Subcutaneous adipose tissue (tissue), 4 donors: ENCODE measurements around the gene UMODL1. TPM values are rescaled to one million over a fixed set of nuclear protein-coding genes. Genes with fewer than 3 reads are reported as not detected.

ENCODE experiments used
- total RNA-seq, 4 donors: library from RNA; depleted of rRNA; stranded (reverse); fragments of >200 nt; gene quantifications; one replicate each; pipeline ENCODE4 v1.1.0, GENCODE V29; 2016
- TF ChIP-seq, protein P1 (sequence below): fragments of 450-650 bp; IDR thresholded peaks from one replicate; pipeline ENCODE4 v1.5.1; 2016; ENCODE audit warnings: low read depth, mild to moderate bottlenecking, control low read depth, antibody characterized with exemption, moderate library complexity

The UMODL1 gene
- total RNA-seq, 4 donors from 2014 or later, result 0.17 to 0.19 TPM; not detected in 2

DNA sequence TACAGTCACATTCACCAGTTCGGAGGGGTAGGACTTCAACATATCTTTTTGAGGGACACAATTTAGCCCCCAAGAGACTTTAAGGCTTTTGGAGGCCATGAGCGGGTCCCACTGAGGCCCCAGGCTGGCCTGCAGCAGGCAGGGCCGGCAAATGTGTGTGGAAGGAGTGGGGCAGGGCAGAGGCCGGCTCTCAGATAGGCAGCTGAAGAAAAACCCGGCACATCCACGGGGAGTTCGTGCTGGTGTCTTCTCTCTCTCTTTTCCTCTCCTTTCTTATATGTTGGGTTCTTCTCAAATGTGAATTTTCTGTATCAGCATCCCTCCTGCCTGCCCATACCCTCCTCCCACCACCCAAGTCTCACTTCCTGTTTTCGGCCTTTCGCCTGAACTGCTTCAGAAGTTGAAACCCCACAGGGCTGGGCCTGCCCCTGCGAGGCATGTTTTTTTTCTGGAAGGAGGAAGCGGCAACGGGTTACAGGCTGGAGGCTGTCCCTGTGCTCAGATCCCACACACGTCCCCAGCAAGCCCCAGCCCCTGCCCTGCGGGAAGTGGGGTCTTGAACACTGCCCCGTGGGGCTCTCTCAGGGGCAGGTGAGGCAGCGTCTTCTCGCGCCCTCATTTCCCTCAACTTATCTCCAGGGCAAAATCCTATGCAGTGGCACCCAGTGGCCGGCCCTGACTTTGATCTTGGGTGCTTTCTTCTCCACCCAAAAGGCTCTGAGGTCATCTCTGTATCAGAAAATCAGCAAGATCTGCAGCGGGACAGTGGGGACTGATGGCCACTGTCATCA, 9.7 kb upstream of the UMODL1 start:
- TF ChIP-seq, protein P1, sequence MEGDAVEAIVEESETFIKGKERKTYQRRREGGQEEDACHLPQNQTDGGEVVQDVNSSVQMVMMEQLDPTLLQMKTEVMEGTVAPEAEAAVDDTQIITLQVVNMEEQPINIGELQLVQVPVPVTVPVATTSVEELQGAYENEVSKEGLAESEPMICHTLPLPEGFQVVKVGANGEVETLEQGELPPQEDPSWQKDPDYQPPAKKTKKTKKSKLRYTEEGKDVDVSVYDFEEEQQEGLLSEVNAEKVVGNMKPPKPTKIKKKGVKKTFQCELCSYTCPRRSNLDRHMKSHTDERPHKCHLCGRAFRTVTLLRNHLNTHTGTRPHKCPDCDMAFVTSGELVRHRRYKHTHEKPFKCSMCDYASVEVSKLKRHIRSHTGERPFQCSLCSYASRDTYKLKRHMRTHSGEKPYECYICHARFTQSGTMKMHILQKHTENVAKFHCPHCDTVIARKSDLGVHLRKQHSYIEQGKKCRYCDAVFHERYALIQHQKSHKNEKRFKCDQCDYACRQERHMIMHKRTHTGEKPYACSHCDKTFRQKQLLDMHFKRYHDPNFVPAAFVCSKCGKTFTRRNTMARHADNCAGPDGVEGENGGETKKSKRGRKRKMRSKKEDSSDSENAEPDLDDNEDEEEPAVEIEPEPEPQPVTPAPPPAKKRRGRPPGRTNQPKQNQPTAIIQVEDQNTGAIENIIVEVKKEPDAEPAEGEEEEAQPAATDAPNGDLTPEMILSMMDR, result no peak

DNA sequence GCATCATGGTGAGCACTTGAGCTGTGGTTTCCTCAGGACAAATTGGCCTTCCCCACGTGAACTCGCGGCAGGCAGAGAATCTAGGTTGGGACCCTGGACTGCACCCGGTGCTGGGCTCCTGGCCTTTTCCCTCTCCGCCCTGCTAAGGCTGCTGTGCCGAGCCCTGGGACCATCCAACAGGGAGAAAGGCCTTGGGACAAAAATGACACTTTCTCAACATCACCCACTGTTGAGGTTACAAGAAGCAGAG, 9.2 kb upstream of the UMODL1 start:
- TF ChIP-seq, protein P1, result no peak

DNA sequence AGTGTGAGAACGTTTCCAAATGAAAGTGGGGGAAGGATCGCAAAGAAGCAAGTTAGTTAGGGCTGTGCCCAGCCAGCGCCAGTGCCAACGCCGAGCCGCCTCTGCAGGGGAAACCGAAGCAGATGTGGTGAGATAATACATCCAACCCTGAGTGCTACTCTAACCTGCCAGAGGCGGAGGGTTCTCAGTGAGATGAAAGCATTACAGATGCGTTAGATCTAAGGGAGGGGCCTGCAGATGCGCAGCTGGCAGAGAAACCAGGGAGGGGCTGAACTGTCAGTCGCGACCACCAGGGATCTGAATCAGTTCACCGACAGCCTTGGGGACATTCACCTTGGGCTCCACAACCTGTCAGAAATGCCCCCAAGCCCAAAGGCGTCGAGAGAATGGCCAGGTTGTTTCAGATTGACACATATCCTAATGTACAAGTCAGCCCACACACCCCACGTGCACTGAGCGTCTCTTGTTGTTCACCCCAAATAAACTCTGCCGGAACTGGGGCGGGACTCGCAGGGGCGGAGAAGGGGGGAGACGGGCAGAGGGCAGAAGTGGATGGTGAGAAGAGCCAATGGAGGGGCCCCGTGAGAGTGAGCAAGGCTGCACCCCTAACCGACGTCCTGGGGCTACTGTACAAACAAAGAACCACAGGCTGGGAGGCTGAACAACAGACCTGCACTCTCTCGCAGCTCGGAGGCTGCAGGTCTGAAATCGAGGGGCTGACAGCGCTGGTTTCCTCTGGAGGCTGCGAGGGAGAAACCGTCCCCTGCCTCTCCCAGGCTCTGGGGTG, 8.7 kb upstream of the UMODL1 start:
- TF ChIP-seq, protein P1, result no peak

DNA sequence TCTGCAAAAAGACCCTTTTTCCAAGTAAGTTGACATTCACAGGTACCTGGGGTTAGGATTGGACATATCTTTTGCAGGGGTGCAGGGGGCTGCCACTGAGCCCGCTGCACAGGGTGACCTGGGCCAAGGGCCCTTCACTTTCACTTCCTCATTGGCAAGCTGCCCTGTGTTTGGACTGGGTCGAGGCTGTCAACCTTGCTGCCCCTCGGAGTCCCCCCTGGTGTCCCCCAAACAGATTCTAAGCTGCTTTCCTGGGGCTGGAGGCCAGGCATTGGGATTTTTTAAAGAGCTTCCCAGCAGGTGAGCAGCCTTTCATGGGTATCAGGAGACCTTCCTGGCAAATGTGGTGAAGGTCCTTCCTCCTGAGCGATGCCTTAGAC, 7.9 kb upstream of the UMODL1 start:
- TF ChIP-seq, protein P1, result no peak

DNA sequence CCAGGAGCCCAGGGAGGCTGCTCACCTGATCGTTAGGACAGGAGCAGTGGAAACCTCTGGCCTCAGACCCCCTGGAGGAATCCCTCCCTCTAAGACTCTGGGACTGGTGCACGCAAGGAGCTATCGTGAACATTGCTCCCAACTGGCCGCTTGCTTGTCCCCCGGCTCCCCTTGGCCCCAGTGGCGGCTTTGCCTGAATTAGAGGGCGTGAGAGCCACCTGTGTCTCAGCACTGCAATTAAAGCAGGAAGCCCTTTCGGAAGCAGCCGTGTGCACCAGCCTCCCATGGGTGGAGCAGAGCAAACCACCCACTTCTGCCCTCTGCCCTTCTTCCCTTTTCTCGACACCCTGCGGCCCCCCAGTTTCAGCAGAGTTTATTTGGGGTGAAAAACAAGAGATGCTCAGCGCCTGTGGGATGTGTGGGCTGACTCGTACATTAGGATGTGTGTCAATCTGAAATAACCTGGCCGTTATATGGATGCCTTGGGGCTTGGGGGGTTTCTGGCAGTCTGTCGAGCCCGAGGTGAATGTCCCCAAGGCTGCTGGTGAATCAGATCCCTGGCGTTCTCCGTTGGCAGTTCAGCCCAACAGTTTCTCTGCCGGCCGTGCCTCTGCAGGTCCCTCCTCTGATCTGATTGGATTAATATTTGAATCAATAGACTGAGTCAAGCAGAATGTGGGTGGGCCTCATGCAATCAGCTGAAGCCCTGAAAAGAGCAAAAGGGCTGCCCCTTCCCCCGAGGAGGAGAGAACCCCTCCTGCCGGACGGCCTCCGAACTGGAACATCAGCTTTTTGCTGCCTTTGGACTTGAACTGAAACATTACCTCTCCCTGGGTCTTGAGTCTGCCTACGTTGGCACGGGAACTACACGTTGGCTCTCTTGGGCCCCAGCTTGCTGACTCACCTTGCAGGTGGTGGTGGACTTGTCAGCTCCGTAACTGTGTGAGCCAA, 7.3 kb upstream of the UMODL1 start:
- TF ChIP-seq, protein P1, result no peak

DNA sequence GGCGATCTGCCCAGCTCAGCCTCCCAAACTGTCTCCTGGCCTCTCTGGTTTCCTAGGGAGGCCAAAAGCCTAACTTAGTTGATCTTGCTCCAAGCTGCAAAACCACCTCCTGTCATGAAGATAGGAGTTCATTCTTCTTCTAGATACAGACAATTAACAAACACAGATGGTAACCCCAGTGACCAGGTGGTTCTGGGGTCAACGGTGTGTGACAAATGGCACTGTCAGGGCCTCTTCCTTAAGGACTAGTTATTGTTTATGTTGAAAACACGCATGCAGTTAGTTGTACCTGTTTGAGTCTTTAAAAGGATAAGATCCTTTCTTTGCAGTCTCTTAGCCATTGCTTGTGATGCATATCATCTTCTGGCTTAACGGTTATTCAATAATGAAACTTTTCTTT, 4.6 kb upstream of the UMODL1 start:
- TF ChIP-seq, protein P1, result no peak
